ENCODE measurements around the gene MEFV. TPM values are rescaled to one million over a fixed set of nuclear protein-coding genes. Genes with fewer than 3 reads are reported as not detected.
A peak's percentile ranks its signal among the peaks of the same experiment; 100 is the strongest.

The MEFV gene
- total RNA-seq, 1 donor from 2014 or later: not detected

- H3K4me1 Mint-ChIP-seq (ENCODE audit: unreplicated experiment): peaks cover 14% of the 10 kb centered on the region
- H3K9me3 Mint-ChIP-seq: no peaks in the 10 kb centered on the region
- H3K36me3 Mint-ChIP-seq: peaks cover 37% of the 10 kb centered on the region
- H3K4me3 Mint-ChIP-seq: peak within 1 kb of the TSS; percentile 97
- peak; percentile 94 for DNase-seq (ENCODE audit: extremely low spot score, unreplicated experiment)
- no peak for TF ChIP-seq CTCF (conservative IDR thresholded peaks at IDR 0.05)
- H3K27me3 Mint-ChIP-seq: peaks cover 4% of the 10 kb centered on the region
- H3K27ac Mint-ChIP-seq: peak within 1 kb of the TSS; percentile 99
Measured at GRCh38 chr16:3282730-3283542, 26.5 kb upstream of the MEFV start, which contains the start of gene ZNF263. Gene ZNF263, plus strand, starts transcription at chr16:3283491. Its CDS starts 328 bp downstream, at chr16:3283819.

DNA sequence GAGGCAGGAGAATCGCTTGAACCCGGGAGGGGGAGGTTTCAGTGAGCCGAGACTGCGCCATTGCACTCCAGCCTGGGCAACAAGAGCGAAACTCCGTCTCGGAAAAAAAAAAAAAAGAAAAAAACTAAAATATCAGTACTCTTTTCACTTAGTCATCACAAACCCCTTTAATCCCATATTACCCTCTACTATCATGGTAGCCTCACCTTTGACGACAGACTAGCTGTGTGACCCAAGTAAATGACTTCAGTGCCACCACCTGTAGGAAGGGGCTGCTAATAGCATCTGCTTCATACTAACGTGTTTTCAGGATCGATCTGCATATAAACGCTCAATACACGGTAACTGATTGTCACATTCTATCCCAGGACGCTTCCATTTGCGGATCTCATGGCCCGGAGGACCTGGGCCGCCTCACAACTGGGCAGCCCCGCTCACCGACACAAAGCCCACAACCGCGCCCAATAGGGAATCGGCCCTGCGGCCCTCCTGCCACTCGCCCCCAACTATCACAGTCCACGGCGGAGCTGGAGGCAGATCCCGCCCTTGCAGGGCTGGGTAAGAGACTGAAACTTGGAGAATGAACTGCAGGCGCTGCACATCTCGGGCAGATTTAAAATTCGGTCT, 25.8 kb upstream of the MEFV start:
- H3K27ac Mint-ChIP-seq: peak overlapping the region; percentile 99
- H3K36me3 Mint-ChIP-seq: peaks cover 30% of the 10 kb centered on the region
- H3K4me3 Mint-ChIP-seq: peak overlapping the region; percentile 97
- no peak for DNase-seq (ENCODE audit: extremely low spot score, unreplicated experiment)
- H3K9me3 Mint-ChIP-seq: no peaks in the 10 kb centered on the region
- peaks cover 10% of the 10 kb centered on the region for H3K27me3 Mint-ChIP-seq
- peak; percentile 17 for TF ChIP-seq CTCF (conservative IDR thresholded peaks at IDR 0.05)
- peaks cover 14% of the 10 kb centered on the region for H3K4me1 Mint-ChIP-seq (ENCODE audit: unreplicated experiment)

- H3K27ac Mint-ChIP-seq: peak overlapping the region; percentile 43
- no peak for TF ChIP-seq CTCF (conservative IDR thresholded peaks at IDR 0.05)
Measured at GRCh38 chr16:3281222-3281820, 24.9 kb upstream of the MEFV start.

GRCh38 chr16:3276679-3277078, 20.2 kb upstream of the MEFV start:
- H3K4me3 Mint-ChIP-seq: no peak overlapping the region
- no peak for DNase-seq (ENCODE audit: extremely low spot score, unreplicated experiment)
- peaks cover 34% of the 10 kb centered on the region for H3K27me3 Mint-ChIP-seq
- H3K4me1 Mint-ChIP-seq (ENCODE audit: unreplicated experiment): no peaks in the 10 kb centered on the region
- H3K36me3 Mint-ChIP-seq: no peaks in the 10 kb centered on the region
- H3K9me3 Mint-ChIP-seq: no peaks in the 10 kb centered on the region
- TF ChIP-seq CTCF (conservative IDR thresholded peaks at IDR 0.05): no peak
- H3K27ac Mint-ChIP-seq: no peak overlapping the region

More at GRCh38 chr16:3281222-3281820, 24.9 kb upstream of the MEFV start:
- no peak for DNase-seq (ENCODE audit: extremely low spot score, unreplicated experiment)
- H3K27me3 Mint-ChIP-seq: peaks cover 19% of the 10 kb centered on the region
- peak overlapping the region; percentile 72 for H3K4me3 Mint-ChIP-seq
- H3K9me3 Mint-ChIP-seq: no peaks in the 10 kb centered on the region
- peaks cover 14% of the 10 kb centered on the region for H3K4me1 Mint-ChIP-seq (ENCODE audit: unreplicated experiment)
- H3K36me3 Mint-ChIP-seq: peaks cover 23% of the 10 kb centered on the region

GRCh38 chr16:3274947-3275346, 18.5 kb upstream of the MEFV start:
- no peak for DNase-seq (ENCODE audit: extremely low spot score, unreplicated experiment)
- TF ChIP-seq CTCF (conservative IDR thresholded peaks at IDR 0.05): no peak
- Mint-ChIP-seq H3K4me3 (no peak overlapping the region), H3K4me1 (ENCODE audit: unreplicated experiment) (no peaks in the 10 kb centered on the region), H3K27ac (no peak overlapping the region), H3K36me3 (no peaks in the 10 kb centered on the region), H3K27me3 (peaks cover 34% of the 10 kb centered on the region), H3K9me3 (no peaks in the 10 kb centered on the region)

Measured in type B pancreatic cell (in vitro differentiated cells).